Measurements from ENCODE around the gene HOXD3. TPM values are rescaled to one million over a fixed set of nuclear protein-coding genes. Genes with fewer than 3 reads are reported as not detected.

HOXD3 gene
- total RNA-seq, 1 donor from 2014 or later: 0.27 TPM

DNA sequence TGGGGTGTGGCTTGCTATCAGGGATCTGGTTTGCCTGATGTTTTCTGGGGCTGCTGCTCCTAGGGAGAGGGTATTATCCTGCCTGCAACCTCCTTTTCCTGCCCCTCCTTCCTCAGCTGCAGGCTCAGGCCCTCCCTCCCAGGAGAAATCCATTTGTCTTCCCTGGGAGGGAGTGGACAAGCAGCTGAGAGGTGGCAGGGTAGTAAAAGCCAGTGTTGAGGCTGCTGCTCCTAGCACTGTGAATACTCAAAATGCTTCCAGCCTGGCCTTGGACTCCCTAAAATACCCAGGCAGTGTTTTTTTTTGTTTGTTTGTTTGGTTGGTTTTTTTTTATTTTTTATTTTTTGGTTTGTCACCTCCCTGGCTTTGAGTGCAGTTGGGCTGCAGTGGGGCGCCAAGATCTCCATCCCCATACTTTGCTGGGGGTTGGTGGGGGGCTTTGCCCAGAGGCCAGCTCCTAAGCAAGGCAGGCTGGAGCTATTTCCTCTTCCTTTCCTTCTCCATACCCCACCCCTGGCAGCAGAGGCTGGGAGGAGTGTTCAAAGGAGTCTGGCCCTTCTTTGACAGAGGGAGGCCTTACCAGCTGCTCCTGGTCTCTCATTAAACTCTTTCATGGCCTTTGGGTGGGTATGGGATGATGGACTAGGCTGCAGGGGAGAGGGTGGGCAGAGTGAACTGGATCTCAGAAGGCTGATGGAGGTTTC is 13.6 kb downstream of the HOXD3 start:
- intact Hi-C loops (cut with micrococcal nuclease): no loop called here
- ATAC-seq (no peak), DNase-seq (no peak)

- no peak for DNase-seq
- intact Hi-C loops (cut with micrococcal nuclease): no loop called here
- ATAC-seq: no peak
Measured at GRCh38 chr2:176171351-176172006, 14.4 kb downstream of the HOXD3 start.

GRCh38 chr2:176172007-176172894 is 15.1 kb downstream of the HOXD3 start:
- DNase-seq (no peak), ATAC-seq (no peak)
- intact Hi-C loops (cut with micrococcal nuclease): no loop called here

GRCh38 chr2:176172895-176173566 is 15.9 kb downstream of the HOXD3 start:
- intact Hi-C loops (cut with micrococcal nuclease): no loop called here
- DNase-seq (no peak), ATAC-seq (no peak)

DNA sequence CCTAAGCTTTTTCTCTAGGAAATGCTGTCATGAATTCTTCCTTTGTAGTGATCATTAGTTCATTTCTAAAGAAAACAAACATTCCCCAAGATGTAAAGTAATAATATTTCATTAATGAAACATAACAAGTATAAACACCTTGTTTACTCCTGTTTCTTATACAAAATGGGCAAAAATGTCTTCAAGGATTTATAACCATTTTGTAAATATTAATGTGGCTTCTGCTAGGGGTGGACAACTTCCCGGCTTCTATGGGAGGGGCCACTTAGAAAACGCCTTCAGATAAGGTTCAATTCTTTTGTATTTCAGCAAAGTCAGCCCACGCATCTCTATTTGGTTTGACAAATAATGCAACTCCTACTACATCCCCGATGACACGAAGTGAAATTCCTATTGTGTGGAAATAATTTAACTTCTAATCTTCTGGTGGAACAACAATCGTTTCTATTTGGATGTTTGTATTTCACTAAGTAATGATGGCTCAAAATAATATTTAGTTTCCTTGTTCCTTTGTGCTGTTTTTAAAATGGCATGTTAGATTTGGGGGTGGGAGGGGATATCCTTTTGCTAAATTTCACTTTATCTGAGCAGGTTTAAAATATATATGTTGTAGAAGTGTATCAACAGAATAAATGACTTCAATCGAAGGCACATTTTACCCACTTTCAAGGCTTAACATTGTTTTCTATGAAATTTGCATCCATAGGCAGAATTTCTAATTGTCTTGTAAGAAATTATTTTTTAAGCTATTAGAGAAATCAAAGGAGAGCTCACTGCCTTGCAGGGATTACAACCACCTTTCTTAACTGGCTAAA is 16.7 kb downstream of the HOXD3 start:
- no peak for ATAC-seq
- DNase-seq: no peak
- intact Hi-C loops (cut with micrococcal nuclease): no loop called here

- no peak for DNase-seq
- no peak for ATAC-seq
- intact Hi-C loops (cut with micrococcal nuclease): no loop called here
Measured at GRCh38 chr2:176174382-176174823, 17.3 kb downstream of the HOXD3 start.

DNA sequence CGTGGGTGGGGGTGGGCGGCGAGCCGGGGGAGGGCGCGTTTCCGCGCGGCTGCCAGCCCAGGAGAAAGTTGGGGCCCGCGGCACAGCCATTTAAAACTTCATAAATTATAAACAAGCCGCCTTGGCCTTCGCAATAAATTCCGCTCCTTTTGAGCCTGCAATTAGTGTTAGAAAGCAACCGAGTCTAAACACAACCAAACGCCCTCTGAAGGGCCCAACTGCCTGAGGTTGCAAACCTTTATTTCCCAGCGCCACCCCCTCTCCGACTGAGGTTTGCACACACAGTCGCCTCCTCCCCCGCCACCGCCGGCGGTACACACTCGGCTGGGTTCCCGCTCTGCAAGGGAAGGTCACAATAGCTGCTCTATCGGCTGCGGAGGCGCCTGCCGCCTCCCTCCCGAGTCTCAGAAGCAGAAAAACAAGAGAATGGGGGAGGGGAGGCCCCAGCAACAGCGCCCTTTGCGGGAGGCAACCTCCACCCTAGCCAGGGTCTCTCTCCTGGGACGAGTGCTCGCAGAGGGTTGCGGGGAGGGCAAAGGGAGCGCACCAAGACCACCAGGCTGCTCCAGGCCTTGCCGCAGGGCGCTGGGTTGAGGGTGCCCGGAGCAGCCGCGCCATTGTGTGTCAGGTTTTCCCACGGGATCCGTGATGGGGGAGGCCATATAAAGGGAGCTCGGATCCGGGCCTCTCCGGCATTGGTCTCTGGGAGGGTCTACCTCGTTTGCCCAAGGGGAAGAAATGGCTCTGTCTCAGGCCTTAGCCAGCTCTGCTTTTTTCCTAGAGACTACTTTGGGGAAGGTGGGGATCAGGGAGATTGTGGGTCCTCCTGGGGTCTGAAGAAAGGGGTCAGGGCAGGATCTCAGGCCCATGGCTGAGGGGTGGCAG is 18.0 kb downstream of the HOXD3 start:
- intact Hi-C loops (cut with micrococcal nuclease): no loop called here
- ATAC-seq (no peak), DNase-seq (no peak)

GRCh38 chr2:176175709-176176607 is 18.9 kb downstream of the HOXD3 start:
- intact Hi-C loops (cut with micrococcal nuclease): no loop called here
- ATAC-seq: no peak
- DNase-seq: no peak

- DNase-seq: no peak
- intact Hi-C loops (cut with micrococcal nuclease): no loop called here
- no peak for ATAC-seq
Measured at GRCh38 chr2:176177580-176178037, 20.5 kb downstream of the HOXD3 start.

- no peak for DNase-seq
- ATAC-seq: no peak
- intact Hi-C loops (cut with micrococcal nuclease): no loop called here
Measured at GRCh38 chr2:176178038-176178756, 21.1 kb downstream of the HOXD3 start.

DNA sequence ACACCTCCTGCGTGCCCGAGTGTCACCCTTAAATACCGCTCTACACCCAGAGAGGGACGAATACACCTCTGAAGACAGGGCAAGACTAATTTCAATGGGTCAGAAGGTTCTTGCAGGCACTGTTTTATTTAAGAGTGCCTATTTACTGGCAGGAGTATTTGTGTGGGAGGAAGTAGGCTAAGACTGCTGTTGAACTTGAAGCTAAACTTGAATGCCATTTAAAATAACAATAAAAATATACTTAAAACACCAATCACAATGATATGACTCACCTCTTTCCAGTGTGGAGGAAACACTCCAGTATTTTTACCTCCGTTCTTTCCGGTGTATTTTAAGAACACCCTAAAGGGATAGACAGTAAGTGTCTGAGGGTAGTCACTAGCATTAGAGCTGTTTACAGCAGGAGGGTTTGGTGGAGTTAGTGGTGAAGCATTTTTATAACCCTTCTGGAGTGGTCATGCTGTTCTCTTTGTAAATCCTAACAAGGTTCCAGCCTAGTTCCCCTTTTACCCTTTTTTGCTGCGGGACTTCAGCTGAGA is 21.7 kb downstream of the HOXD3 start:
- ATAC-seq: no peak
- intact Hi-C loops (cut with micrococcal nuclease): no loop called here
- no peak for DNase-seq

GRCh38 chr2:176181551-176181950 is 24.4 kb downstream of the HOXD3 start:
- DNase-seq (no peak), ATAC-seq (no peak)
- intact Hi-C loops (cut with micrococcal nuclease): no loop called here

- ATAC-seq: no peak
- no peak for DNase-seq
- intact Hi-C loops (cut with micrococcal nuclease): no loop called here
Measured at GRCh38 chr2:176182671-176183070, 25.6 kb downstream of the HOXD3 start.

DNA sequence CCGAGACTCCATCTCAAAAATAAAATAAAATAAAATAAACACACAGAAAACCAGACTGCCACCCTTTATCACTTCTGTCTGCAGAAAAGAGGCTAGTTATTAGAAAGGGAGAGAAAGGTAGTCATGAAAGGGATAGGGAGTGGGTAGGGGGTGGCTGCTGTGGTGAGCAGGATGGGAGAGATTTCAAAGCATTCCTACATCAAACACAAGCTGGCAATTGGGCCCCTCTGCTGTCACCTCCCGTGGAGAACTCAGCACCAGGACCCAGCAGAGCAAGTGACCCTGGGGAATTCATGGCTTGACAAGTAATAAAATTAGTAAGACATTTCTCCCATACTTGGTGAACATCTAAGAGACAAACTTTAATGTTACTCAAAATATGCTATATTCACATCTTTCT is 27.6 kb downstream of the HOXD3 start:
- ATAC-seq: no peak
- DNase-seq: no peak
- intact Hi-C loops (cut with micrococcal nuclease): no loop called here

DNA sequence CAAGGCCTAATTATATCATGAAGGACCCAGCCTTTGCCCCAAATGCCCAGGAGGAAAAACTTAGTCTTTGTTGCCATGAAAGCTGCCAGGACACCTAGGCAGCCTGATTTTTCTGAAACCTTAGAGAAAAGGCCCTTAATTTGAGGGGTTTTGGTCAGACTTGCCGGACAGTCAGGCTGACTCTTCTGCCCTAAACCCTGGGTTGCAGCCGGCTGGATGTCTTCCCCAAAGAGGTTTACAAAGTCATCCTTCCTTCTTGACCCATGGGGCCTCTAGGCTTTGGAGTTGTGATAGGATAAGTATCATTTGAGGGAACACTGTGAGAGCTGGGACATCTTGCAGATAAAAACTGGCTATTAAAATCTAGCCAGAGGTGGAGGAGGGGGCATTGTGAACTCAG is 28.9 kb downstream of the HOXD3 start:
- ATAC-seq (no peak), DNase-seq (no peak)
- intact Hi-C loops (cut with micrococcal nuclease): no loop called here

Measured in left ventricle myocardium superior (tissue), 1 donor.